ENCODE data around the gene MVD. TPM values are rescaled to one million over a fixed set of nuclear protein-coding genes. Genes with fewer than 3 reads are reported as not detected.

MVD gene
- total and polyA plus RNA-seq, 10 of the 15 experiments (the other 5 are each of a cell fraction or from before 2014, with no cell fraction given): 5.0 to 147 (median 65.0) TPM

- TF ChIP-seq HSF1 (IDR thresholded peaks at IDR 0.05; ENCODE audit: low read depth, low read length) (no peak), JUNB (IDR thresholded peaks at IDR 0.05) (no peak), ZNF592 (IDR thresholded peaks at IDR 0.05) (no peak), WRNIP1 (IDR thresholded peaks at IDR 0.05; ENCODE audit: borderline replicate concordance, low read depth, low read length) (no peak), TAF1 (IDR thresholded peaks at IDR 0.05; ENCODE audit: borderline replicate concordance, low read depth, low read length) (no peak)
These were observed 30.3 kb downstream of the MVD start (continued) for GRCh38 chr16:88632587-88632930.

- H2AFZ ChIP-seq (ENCODE audit: control insufficient read depth, low read depth, low read length): no peak overlapping the region
- CTCF ChIA-PET: interaction anchor here (1.6 to 1.9 kb wide), 2 partner anchors 18 to 62 kb away, joined by 5 to 6 read pairs; partner anchors contain the start of gene ZC3H18
- H4K20me1 ChIP-seq (ENCODE audit: control insufficient read depth, insufficient read depth): no peaks in the 10 kb centered on the region; the same call in 1 of the 2 replicates
- TF ChIP-seq E2F4 (IDR thresholded peaks at IDR 0.05; ENCODE audit: low read depth, low read length) (no peak), FOXM1 (IDR thresholded peaks at IDR 0.05; ENCODE audit: low read depth, low read length) (no peak), CTCF (IDR thresholded peaks at IDR 0.05 in 2 of 3, conservative IDR thresholded peaks at IDR 0.05 in 1 of 3; ENCODE audit: control insufficient read depth in 2 of 3, extremely low read depth in 1 of 3, insufficient read depth in 1 of 3, low read depth in 3 of 3, low read length in 3 of 3) (no peak), POLR2A (IDR thresholded peaks at IDR 0.05; ENCODE audit: low read depth, low read length) (peak; percentile 42), KLF5 (IDR thresholded peaks at IDR 0.05; ENCODE audit: partially characterized antibody) (no peak)
- RAD21 ChIA-PET (ENCODE audit: unreplicated experiment): interaction anchor here (0.6 to 1.8 kb wide), 3 partner anchors 40 to 67 kb away, joined by 3 to 7 read pairs (median 3); partner anchors contain the start of gene ZC3H18
- 90% methylated on average over 30 of the region's 30 CpGs for WGBS (ENCODE audit: insufficient coverage, insufficient replicate concordance, low lambda C conversion rate, missing lambda C conversion rate)
- no peak overlapping the region for H3K4me3 ChIP-seq
- in situ Hi-C loops (cut with MboI) (no loop called here), intact Hi-C loops (cut with micrococcal nuclease; ENCODE audit: unreplicated experiment) (no loop called here)
- H3K4me2 ChIP-seq (ENCODE audit: control insufficient read depth, insufficient read depth): no peak overlapping the region
- DNase-seq (ENCODE audit: low read depth, low spot score) (no peak), ATAC-seq (no peak), FAIRE-seq (no peak)
- no peaks in the 10 kb centered on the region; a peak in 1 of 4 replicates for H3K27me3 ChIP-seq (replicated peaks in 1 of 2; ENCODE audit: control insufficient read depth in 2 of 2, insufficient read depth in 2 of 2, low read length in 1 of 2)
- H3K36me3 ChIP-seq (ENCODE audit: control insufficient read depth in 2 of 2, insufficient read depth in 2 of 2, low read length in 1 of 2): peaks cover 0 to 28% of the 10 kb centered on the region in 2 experiments; a peak in 3 of 4 replicates
- no peaks in the 10 kb centered on the region; the same call in 2 of the 3 replicates for H3K9me3 ChIP-seq (replicated peaks; ENCODE audit: control insufficient read depth, insufficient read depth, low read length)
- no peaks in the 10 kb centered on the region for H3K79me2 ChIP-seq (ENCODE audit: control insufficient read depth, insufficient read depth, low read length)
- H3K27ac ChIP-seq (ENCODE audit: control insufficient read depth, insufficient read depth): no peak overlapping the region
- SMC1A ChIA-PET (ENCODE audit: uncharacterized antibody, unreplicated experiment): no interaction called here
- no TSS peak for BruUV-seq (replicated peaks)
- POLR2A ChIA-PET: no interaction called here
- H3K9ac ChIP-seq (ENCODE audit: control insufficient read depth, insufficient read depth, low read length): no peak overlapping the region
- peaks cover 16% of the 10 kb centered on the region for H3K4me1 ChIP-seq (ENCODE audit: control insufficient read depth, insufficient read depth, low read length)
These were observed 30.8 kb downstream of the MVD start for GRCh38 chr16:88631920-88632586.

Data from GM12878 (cell line).